ENCODE data around the gene USP54.

Gene USP54

GRCh38 chr10:73537288-73537687 is 53.9 kb downstream of the USP54 start:
- DNase-seq (ENCODE audit: low read depth in 4 of 4, low spot score in 1 of 4): no peak

- no peak for DNase-seq (ENCODE audit: low read depth in 4 of 4, low spot score in 1 of 4)
Observed at GRCh38 chr10:73534857-73535256, 56.3 kb downstream of the USP54 start.

GRCh38 chr10:73529089-73529832 is 61.9 kb downstream of the USP54 start:
- peak; percentile 3 to 26 (median 14) for DNase-seq (ENCODE audit: low read depth in 4 of 4, low spot score in 1 of 4)

GRCh38 chr10:73522263-73522662 is 68.9 kb downstream of the USP54 start:
- DNase-seq (ENCODE audit: low read depth in 4 of 4, low spot score in 1 of 4): no peak

GRCh38 chr10:73519336-73519735 is 71.8 kb downstream of the USP54 start:
- DNase-seq (ENCODE audit: low read depth in 4 of 4, low spot score in 1 of 4): no peak

- DNase-seq (ENCODE audit: low read depth in 4 of 4, low spot score in 1 of 4): no peak
Observed at GRCh38 chr10:73517166-73517888, 73.8 kb downstream of the USP54 start.

- no peak for DNase-seq (ENCODE audit: low read depth in 4 of 4, low spot score in 1 of 4)
Observed at GRCh38 chr10:73512207-73512743, 78.9 kb downstream of the USP54 start.

- no peak for DNase-seq (ENCODE audit: low read depth in 4 of 4, low spot score in 1 of 4)
Observed at GRCh38 chr10:73509695-73510094, 81.4 kb downstream of the USP54 start.

GRCh38 chr10:73506491-73506890 is 84.7 kb downstream of the USP54 start:
- DNase-seq (ENCODE audit: low read depth in 4 of 4, low spot score in 1 of 4): no peak

GRCh38 chr10:73506074-73506473 is 85.1 kb downstream of the USP54 start:
- DNase-seq (ENCODE audit: low read depth in 4 of 4, low spot score in 1 of 4): no peak

GRCh38 chr10:73503037-73503436 is 88.1 kb downstream of the USP54 start:
- DNase-seq (ENCODE audit: low read depth in 4 of 4, low spot score in 1 of 4): no peak

GRCh38 chr10:73501651-73502050 is 89.5 kb downstream of the USP54 start:
- DNase-seq (ENCODE audit: low read depth in 4 of 4, low spot score in 1 of 4): no peak

- DNase-seq (ENCODE audit: low read depth in 4 of 4, low spot score in 1 of 4): no peak
Observed at GRCh38 chr10:73497623-73498022, 93.5 kb downstream of the USP54 start.

GRCh38 chr10:73495884-73496674 is 95.1 kb downstream of the USP54 start, which contains the start of gene PPP3CB:
TSS of gene PPP3CB (minus strand) at chr10:73496024. CDS start at chr10:73495889, 135 bp downstream.
- DNase-seq (ENCODE audit: low read depth in 4 of 4, low spot score in 1 of 4): peak; percentile 74 to 86 (median 82)

- peak; percentile 59 to 87 (median 70) for DNase-seq (ENCODE audit: low read depth in 4 of 4, low spot score in 1 of 4)
Observed at GRCh38 chr10:73495226-73495883, 95.8 kb downstream of the USP54 start.

GRCh38 chr10:73494877-73495225 is 96.3 kb downstream of the USP54 start:
- no peak for DNase-seq (ENCODE audit: low read depth in 4 of 4, low spot score in 1 of 4)

- no peak for DNase-seq (ENCODE audit: low read depth in 4 of 4, low spot score in 1 of 4)
Observed at GRCh38 chr10:73494213-73494612, 96.9 kb downstream of the USP54 start.

- DNase-seq (ENCODE audit: low read depth in 4 of 4, low spot score in 1 of 4): no peak
Observed at GRCh38 chr10:73493781-73494180, 97.4 kb downstream of the USP54 start.

GRCh38 chr10:73486601-73487000 is 104.5 kb downstream of the USP54 start:
- DNase-seq (ENCODE audit: low read depth in 4 of 4, low spot score in 1 of 4): no peak

GRCh38 chr10:73485320-73485719 is 105.8 kb downstream of the USP54 start:
- DNase-seq (ENCODE audit: low read depth in 4 of 4, low spot score in 1 of 4): no peak

GRCh38 chr10:73480158-73480557 is 111.0 kb downstream of the USP54 start:
- no peak for DNase-seq (ENCODE audit: low read depth in 4 of 4, low spot score in 1 of 4)

Data from stimulated activated CD4-positive, alpha-beta T cell treated with anti-CD3 and anti-CD28 coated beads, Interleukin-1b, Interleukin-23, amount 100 ng/mL, for 24 hours (primary cell).